DMS 273 treated with DMSO at 0.1 percent for 48 hours (cell line): ENCODE data around the gene ZNF541.

Experiments used
- DNase-seq: peaks from one replicate; lab custom pipeline; 2025; lab: John Stamatoyannopoulos, UW

The ZNF541 gene

DNA sequence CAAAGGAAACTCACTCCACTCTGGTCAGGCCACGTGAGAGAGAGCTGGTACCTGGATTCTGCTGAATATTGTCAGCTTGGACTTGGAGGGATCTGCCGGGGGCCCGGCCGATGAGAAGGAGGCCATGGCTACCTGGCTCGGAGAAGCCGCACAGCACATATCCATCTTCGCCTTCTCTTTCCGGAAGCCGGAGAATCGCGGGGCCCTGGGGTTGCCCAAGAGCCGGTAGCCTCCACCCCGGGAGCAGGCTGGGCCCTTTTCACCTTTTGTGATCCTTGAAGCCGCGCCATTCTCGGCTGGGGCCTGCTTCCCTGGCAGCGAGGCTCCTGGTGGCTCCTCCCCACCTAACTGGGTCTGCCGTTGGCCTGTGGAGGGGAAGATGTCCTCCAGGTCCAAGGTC lies 28.9 kb downstream of the ZNF541 start:
- DNase-seq = no peak

DNA sequence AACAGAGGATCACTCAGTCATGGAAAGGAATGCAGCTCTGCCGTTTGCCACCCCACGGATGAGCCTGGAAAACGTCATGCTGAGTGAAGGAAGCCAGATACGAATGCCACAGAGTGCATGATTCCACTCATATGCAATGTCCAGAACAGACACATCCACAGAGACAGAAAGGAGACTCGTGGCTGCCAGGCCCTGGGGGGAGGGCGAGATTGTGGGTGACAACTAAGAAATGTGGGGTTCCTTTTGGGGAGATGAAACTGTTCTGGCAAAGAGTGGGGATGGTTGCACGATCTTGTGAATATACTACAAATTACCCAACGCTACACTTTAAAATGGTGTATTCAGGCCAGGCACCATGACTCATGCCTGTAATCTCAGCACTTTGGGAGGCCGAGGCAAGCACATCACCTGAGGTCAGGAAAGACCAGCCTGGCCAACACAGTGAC lies 30.9 kb downstream of the ZNF541 start:
- DNase-seq = no peak

DNA sequence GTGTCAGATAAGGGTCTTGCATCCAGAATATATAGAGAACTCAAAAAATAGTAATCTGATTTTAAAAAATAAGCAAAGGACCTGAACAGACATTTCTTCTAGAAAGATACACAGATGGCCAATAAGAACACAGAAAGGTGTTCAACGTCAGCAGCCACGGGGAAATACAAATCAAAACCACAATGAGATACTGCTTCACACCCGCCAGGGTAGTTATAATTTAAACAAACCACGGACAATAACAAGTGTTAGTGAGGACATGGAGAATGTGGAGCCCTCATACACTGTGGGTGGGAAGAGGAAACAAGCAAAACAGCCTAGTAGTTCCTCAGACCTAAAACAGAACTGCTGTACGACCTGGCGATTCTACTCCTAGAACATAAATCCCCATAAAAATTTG lies 31.4 kb downstream of the ZNF541 start:
- DNase-seq = no peak

DNA sequence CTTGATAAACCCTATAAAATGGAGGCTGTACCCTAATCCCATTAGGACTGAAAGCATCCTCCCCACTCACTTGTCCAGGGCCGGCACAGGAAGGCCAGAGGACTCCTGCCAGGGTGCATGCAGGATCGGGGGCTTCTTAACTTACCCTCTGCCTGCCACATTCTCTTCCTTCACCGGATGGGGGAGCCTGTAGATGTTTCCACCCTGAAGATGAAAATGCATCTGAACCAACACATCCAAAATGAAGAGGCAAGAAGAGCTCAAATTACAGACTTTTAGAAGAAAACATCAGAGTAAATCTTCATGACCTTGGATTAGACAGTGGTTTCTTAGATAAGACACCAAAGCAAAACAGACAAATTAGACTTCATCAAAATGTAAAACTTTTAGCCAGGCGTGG lies 32.2 kb downstream of the ZNF541 start:
- DNase-seq = no peak

DNA sequence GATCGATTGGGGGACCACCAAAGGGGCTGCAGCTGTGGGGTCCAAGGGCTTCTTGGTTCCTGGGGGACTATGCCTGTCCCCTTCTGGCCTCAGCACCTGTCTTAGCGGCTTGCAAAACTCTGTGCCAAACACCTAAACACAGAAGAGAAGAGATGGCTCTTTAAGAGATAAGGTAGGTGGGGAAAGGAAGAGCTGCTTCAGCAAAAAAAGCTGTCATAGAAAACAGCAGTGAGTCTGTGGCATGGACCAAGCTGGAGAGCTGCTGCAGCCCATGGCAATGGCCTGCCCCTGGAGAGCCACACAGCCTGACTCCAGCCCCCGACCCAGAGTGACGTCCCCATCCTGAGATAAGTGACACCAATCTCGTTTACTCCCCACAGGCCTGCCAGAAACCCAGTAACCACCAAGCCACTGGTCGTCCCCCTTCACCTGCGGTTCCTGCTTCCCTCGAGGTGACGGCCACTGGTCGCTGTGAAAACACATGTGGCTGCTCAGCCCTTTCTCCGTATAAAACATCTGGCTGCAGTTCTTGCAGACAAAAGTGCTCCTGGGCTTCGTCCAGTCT lies 33.1 kb downstream of the ZNF541 start:
- no peak for DNase-seq

DNA sequence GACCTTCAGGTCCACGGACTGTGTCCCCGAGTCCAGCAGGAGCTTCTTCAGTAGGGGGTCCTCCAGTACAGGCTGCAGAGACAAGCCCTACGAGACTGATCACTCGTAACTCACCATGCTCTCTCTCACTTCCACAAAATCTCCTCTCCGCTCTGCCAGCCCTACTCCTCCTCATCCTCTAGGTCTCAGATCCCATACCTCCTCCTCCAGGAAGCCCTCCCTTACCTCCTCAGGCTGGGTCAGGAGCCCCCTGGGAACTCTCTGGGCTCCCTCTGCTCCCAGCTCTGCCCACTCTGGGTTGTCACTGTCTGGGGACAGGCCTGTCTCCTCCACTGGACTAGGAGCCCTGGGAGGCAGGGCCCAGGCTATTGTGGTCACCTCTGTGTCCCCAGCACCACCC lies 34.1 kb downstream of the ZNF541 start:
- no peak for DNase-seq

DNA sequence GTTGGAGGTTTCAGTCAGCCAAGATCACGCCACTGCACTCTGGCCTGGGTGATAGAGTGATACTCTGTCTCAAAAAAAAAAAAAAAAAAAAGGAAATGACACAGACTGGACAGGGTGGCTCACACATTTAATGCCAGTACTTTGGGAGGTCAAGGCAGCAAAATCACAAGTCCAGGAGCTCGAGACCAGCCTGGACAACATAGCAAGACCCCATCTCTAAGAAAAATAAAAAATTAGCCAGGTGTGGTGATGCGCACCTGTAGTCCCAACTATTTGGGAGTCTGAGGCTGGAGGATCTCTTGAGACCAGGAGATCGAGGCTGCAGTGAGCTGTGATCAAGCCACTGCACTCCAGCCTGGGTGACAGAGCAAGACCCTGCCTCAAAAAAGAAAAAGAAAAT lies 35.5 kb downstream of the ZNF541 start:
- DNase-seq = no peak

DNA sequence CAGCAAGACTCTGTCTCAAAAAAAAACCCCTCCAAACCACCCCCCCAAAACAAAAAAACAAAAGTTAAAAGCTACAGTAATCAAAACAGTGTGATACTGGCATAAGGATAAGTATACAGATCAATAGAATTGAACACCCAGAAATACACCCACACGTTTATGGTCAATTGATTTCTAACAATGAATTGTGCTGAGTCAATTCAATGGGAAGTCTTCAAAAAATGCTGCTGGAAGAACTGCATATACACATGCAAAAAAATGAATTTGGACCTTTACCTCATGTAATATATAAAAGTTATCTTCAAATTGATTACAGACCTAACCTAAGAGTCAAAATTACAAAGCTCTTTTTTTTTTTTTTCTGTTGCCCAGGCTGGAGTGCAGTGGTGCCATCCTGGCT lies 38.3 kb downstream of the ZNF541 start:
- no peak for DNase-seq

DNA sequence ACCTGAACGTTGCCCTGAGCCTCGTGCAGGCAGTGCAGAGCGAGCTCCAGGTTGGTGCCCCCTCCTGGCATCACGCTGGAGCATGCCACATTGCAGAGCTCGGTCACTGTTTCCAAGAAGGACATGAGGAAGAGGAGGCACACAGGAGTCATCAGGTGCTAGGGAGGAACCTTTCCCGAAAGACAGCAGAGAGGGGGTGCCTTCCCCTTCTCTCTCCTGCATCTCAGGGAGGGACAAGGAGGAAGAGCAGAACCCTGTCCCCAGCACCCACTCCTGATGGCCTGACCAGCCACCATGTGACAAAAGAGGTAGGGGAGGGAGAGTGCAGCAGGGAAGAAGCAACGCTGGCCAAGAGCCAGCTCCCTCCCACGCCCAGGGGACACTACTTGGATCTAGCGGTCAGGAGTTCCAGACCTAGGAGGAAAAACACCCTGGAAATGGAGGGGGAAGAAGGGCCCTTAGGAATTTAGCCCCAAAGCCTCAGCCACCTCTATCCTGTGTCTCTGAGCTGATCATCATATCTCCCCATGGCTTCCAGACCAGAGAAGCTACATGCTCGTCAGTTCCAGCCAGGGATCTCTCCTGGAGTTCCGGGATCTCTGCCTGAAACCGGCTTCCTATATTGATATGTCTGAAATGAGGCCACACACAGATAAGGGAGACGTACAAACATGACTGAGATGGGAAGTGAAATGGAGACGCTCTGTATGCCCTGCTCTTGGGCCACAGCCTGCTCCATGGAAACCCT lies 41.1 kb downstream of the ZNF541 start:
- no peak for DNase-seq

DNA sequence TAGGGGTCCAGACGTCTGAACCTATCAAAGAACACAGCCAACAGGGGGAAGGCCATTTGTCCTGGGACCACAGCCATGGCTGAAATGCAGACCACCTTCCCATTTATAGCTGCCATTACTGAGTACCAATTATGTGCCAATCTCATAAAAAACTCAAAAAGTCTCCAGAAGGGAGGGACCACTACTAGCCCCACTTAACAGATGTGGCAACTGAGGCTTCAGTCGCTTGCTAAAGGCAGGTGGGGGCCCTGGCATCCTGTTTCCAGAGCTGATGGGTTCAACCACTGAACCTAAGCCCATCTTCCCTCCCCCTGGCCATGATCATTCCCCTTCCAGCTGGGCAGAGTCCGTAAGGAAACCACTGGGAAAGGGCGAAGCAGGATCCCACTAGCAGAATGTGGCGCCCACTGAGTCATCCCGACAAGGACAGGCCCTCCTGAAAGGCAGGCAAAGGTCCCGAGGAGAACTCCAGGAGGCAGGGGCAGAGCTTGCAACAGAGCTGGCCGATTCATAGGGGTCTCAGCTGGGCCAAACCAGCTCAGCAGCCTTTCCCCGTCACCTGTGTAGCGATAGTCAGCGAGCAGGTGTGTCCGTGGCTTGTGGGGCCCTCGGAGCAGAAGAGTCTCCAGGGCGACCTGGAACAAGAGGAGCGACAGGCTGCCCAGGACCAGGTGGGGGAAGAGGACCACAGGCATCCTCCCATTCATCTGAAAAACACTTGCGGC lies 43.8 kb downstream of the ZNF541 start:
- no peak for DNase-seq

DNA sequence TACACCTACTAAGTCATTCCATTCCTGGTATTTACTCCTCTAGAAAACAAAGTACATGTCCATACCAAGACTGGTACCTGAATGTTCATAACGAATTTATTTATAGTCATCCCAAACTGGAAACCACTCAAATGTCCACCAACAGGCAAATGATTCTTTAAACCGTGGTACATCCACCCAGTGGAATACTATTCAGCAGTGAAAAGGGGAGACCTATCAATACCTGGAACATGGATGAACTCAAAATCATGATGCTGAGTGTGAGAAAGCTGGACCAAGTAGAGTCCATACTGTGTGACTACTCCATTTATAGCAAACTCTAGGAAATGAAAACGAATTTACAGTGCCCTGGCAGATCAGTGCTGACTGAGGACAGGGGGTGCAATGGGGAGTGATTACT lies 46.1 kb downstream of the ZNF541 start:
- no peak for DNase-seq

DNA sequence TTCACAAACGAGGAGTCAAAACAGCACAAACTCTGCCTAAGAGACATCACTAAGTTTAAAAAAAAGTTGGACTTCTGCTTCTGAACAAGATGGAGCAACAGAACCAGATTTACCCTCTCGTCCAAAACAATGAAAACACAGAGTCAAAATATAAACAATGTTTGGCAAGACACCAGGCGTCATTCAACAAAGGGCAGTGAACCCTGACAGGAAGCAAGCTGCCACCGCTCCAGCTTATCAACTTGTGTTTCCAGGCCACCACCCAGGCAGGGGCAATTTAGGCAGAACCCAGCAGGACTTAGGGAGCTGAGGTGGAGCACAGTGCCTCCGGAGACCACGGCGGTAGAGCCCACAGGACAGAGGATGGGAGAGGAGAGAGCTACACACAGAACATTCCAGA lies 49.5 kb downstream of the ZNF541 start:
- DNase-seq = no peak
